IMR-90 (cell line): ENCODE results near the gene MAS1. TPM values are rescaled to one million over a fixed set of nuclear protein-coding genes. Genes with fewer than 3 reads are reported as not detected.

Experiments
- ATAC-seq: fragments of 200-7000 bp; cut with Tn5 transposase; 2 replicates; pipeline ENCODE4 v1.9.1; 2020; ENCODE audit warnings: low read depth, mild to moderate bottlenecking, moderate library complexity
- BruUV-seq: library from RNA; stranded (reverse); fragments of 400-500 nt; replicated peaks from 2 replicates; lab custom pipeline; 2021; lab: Mats Ljungman, UMichigan
- CTCF ChIA-PET: fragments of 300-600 bp; formaldehyde crosslinking; extraction: SDS; loops from one replicate; lab custom pipeline; 2021; ENCODE audit warnings: antibody characterized with exemption; lab: Yijun Ruan, JAX
- POLR2A ChIA-PET: fragments of 300-600 bp; sonication (Branson Sonifier 250); formaldehyde crosslinking; loops from one replicate; lab custom pipeline; 2022; ENCODE audit warnings: antibody characterized with exemption; ENCODE audit not compliant: unreplicated experiment; lab: Charles Lee
- DNase-seq: peaks from one replicate; pipeline ENCODE4 v3.0.0; 2013
- H2AFZ ChIP-seq: replicated peaks from 2 replicates; pipeline ENCODE3; 2013; ENCODE audit warnings: low read length, mild to moderate bottlenecking; ENCODE audit not compliant: poor library complexity
- H2AK5ac ChIP-seq: 2 replicates; pipeline ENCODE4 v1.6.1; 2013; ENCODE audit warnings: low read depth, low read length, inconsistent platforms
- H2AK9ac ChIP-seq: replicated peaks from 2 replicates; pipeline ENCODE3; 2013; ENCODE audit warnings: mild to moderate bottlenecking, low read depth, low read length, moderate library complexity; ENCODE audit not compliant: poor library complexity
- H2BK120ac ChIP-seq: 2 replicates; pipeline ENCODE4 v1.6.1; 2013; ENCODE audit warnings: low read depth, low read length, inconsistent platforms
- H2BK15ac ChIP-seq: 3 replicates; pipeline ENCODE4 v1.6.1; 2013; ENCODE audit warnings: low read depth, low read length, inconsistent platforms
- H2BK20ac ChIP-seq: 2 replicates; pipeline ENCODE4 v1.6.1; 2013; ENCODE audit warnings: low read depth, mild to moderate bottlenecking, inconsistent platforms, low read length, moderate library complexity
- H2BK5ac ChIP-seq: 2 replicates; pipeline ENCODE4 v1.6.1; 2013; ENCODE audit warnings: mild to moderate bottlenecking, low read depth, low read length, inconsistent platforms; ENCODE audit not compliant: poor library complexity, severe bottlenecking
- H3K14ac ChIP-seq: replicated peaks from 2 replicates; pipeline ENCODE4 v1.6.1; 2013; ENCODE audit warnings: low read depth, low read length, inconsistent platforms
- H3K18ac ChIP-seq: 2 replicates; pipeline ENCODE4 v1.6.1; 2013; ENCODE audit warnings: low read depth, low read length, control low read depth
- H3K23ac ChIP-seq: 2 replicates; pipeline ENCODE4 v1.6.1; 2013; ENCODE audit warnings: low read depth, low read length, inconsistent platforms
- H3K27ac ChIP-seq: 2 replicates; pipeline ENCODE4 v1.5.1; 2013; ENCODE audit warnings: mild to moderate bottlenecking, control low read depth, low read length; ENCODE audit not compliant: insufficient read depth
- H3K27me3 ChIP-seq: 2 replicates; pipeline ENCODE4 v1.6.1; 2013; ENCODE audit warnings: low read length; ENCODE audit not compliant: control insufficient read depth, insufficient read depth
- H3K36me3 ChIP-seq: 2 replicates; pipeline ENCODE4 v1.6.1; 2013; ENCODE audit warnings: low read length, mixed read lengths; ENCODE audit not compliant: control insufficient read depth, insufficient read depth
- H3K4ac ChIP-seq: 2 replicates; pipeline ENCODE4 v1.6.1; 2013; ENCODE audit warnings: low read depth, low read length, inconsistent platforms
- H3K4me1 ChIP-seq: 2 replicates; pipeline ENCODE4 v1.6.1; 2013; ENCODE audit warnings: low read length, mixed read lengths; ENCODE audit not compliant: control insufficient read depth, insufficient read depth
- H3K4me2 ChIP-seq: 2 replicates; pipeline ENCODE4 v1.6.1; 2013; ENCODE audit warnings: low read depth, mild to moderate bottlenecking, control low read depth, low read length, moderate library complexity
- H3K4me3 ChIP-seq: 2 replicates; pipeline ENCODE4 v1.5.1; 2013; ENCODE audit warnings: low read depth, mild to moderate bottlenecking, control low read depth, low read length, moderate library complexity; ENCODE audit not compliant: insufficient read depth
- H3K56ac ChIP-seq: 2 replicates; pipeline ENCODE4 v1.6.1; 2013; ENCODE audit warnings: low read length, inconsistent platforms; ENCODE audit not compliant: insufficient read depth; ENCODE audit errors: extremely low read depth
- H3K79me1 ChIP-seq, 2 experiments: 2 replicates each; pipeline ENCODE4 v1.6.1; 2013; ENCODE audit warnings: low read length in 2 of 2, inconsistent platforms in 1 of 2, low read depth in 1 of 2
- H3K9ac ChIP-seq: 2 replicates; pipeline ENCODE4 v1.6.1; 2013; ENCODE audit warnings: low read depth, low read length, control low read depth
- H3K9me1 ChIP-seq: 2 replicates; pipeline ENCODE4 v1.6.1; 2013; ENCODE audit warnings: low read length, inconsistent platforms; ENCODE audit not compliant: insufficient read depth
- H3K9me3 ChIP-seq: 2 replicates; pipeline ENCODE4 v1.6.1; 2013; ENCODE audit warnings: low read length; ENCODE audit not compliant: control insufficient read depth, insufficient read depth
- H4K20me1 ChIP-seq: 2 replicates; pipeline ENCODE4 v1.6.1; 2013; ENCODE audit warnings: low read length, inconsistent platforms; ENCODE audit not compliant: insufficient read depth
- H4K5ac ChIP-seq: 2 replicates; pipeline ENCODE4 v1.6.1; 2013; ENCODE audit warnings: mild to moderate bottlenecking, low read depth, low read length, control low read depth
- H4K8ac ChIP-seq, 2 experiments: 2 replicates each; pipeline ENCODE4 v1.6.1; 2013; ENCODE audit warnings: low read depth in 2 of 2, low read length in 2 of 2, control low read depth in 1 of 2, inconsistent platforms in 1 of 2
- H4K91ac ChIP-seq: 2 replicates; pipeline ENCODE4 v1.6.1; 2013; ENCODE audit warnings: low read depth, low read length, inconsistent platforms; ENCODE audit not compliant: insufficient read depth
- BHLHE40 ChIP-seq: fragments of 150-350 bp; IDR thresholded peaks from 2 replicates; pipeline ENCODE4 v1.6.1; 2016; ENCODE audit warnings: mild to moderate bottlenecking, low read depth, low read length
- CTCF ChIP-seq: conservative IDR thresholded peaks from 2 replicates; pipeline ENCODE4 v1.5.1; 2012; ENCODE audit warnings: mild to moderate bottlenecking, low read depth, low read length, improper control_type of control experiment
- MAFK ChIP-seq: IDR thresholded peaks from 2 replicates; pipeline ENCODE4 v1.6.1; 2012; ENCODE audit warnings: low read depth, low read length, improper control_type of control experiment
- MAZ ChIP-seq: IDR thresholded peaks from 2 replicates; pipeline ENCODE4 v1.6.1; 2012; ENCODE audit warnings: low read depth, mild to moderate bottlenecking, low read length, improper control_type of control experiment, moderate library complexity, borderline replicate concordance
- POLR2A ChIP-seq: IDR thresholded peaks from 2 replicates; pipeline ENCODE4 v1.6.1; 2012; ENCODE audit warnings: mild to moderate bottlenecking, low read depth, low read length
- RFX5 ChIP-seq: IDR thresholded peaks from 2 replicates; pipeline ENCODE4 v1.8.0; 2012; ENCODE audit warnings: low read depth, mild to moderate bottlenecking, low read length, moderate library complexity
- WGBS, 2 experiments: methylation state at CpG; one replicate each; pipeline versions ENCODE4 v1.1.5 to v1.1.7; 2013; ENCODE audit warnings: missing lambda C conversion rate in 2 of 2; ENCODE audit not compliant: insufficient read length in 1 of 2; ENCODE audit errors: extremely low coverage in 2 of 2; 5-methylcytosine and 5-hydroxymethylcytosine counted together
- dilution Hi-C: fragments of 300-500 bp; cut with HindIII; formaldehyde crosslinking; loops from one replicate; pipeline ENCODE4 v1.14.3; 2018; ENCODE audit warnings: low sequenced_read_pairs; ENCODE audit not compliant: unreplicated experiment
- in situ Hi-C: fragments of 300-500 bp; cut with MboI; formaldehyde crosslinking; loops from 3 replicates; pipeline ENCODE4 v1.14.3; 2019; ENCODE audit warnings: low sequenced_read_pairs, inconsistent platforms, mixed read lengths
- intact Hi-C: fragments of 100-400 bp; cut with micrococcal nuclease; formaldehyde crosslinking; loops from 2 replicates; pipeline ENCODE4 v1.10.0; 2022
- polyA plus RNA-seq, 3 experiments: library from polyadenylated mRNA; depleted of rRNA; stranded (reverse); fragments of >200 nt; gene quantifications; 2 replicates each; pipeline ENCODE4 v1.2.3, GENCODE V29; 2012; ENCODE audit warnings: low replicate concordance in 1 of 3
- total RNA-seq: library from RNA; depleted of rRNA; stranded (reverse); fragments of >200 nt; gene quantifications from 2 replicates; pipeline ENCODE4 v1.2.3, GENCODE V29; 2012

MAS1 gene
- total and polyA plus RNA-seq, 2 of the 4 experiments (the other 2 are of a cell fraction), result under 0.01 TPM; not detected in 1

DNA sequence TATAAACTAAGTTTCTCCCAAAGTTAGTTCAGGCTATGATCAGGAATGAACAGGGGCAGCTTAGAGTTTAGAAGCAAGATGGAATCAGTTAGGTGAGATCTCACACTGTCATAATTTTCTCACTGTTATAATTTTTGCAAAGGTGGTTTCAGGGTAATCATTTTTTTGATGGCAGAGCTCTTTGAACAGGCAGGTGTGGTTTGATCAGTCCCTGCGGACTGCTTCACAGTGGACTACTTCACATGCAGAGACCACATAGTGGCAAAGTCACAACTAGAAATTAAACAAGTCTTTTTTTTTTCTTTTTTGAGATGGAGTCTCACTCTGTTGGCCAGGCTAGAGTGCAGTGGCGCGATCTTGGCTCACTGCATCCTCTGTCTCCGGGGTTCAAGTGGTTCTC lies 6.8 kb downstream of the MAS1 start:
- Histone ChIP-seq H3K4me2 (no peak overlapping the region), H3K4ac (no peak overlapping the region), H3K4me1 (peaks cover 8% of the 10 kb centered on the region), H3K27ac (no peak overlapping the region), H4K20me1 (no peaks in the 10 kb centered on the region; the same call in 1 of the 2 replicates), H3K27me3 (peaks cover 17% of the 10 kb centered on the region), H2AK5ac (no peak overlapping the region), H3K56ac (no peak overlapping the region), H3K9me3 (no peaks in the 10 kb centered on the region), H2AK9ac (no peak overlapping the region), H2BK20ac (no peak overlapping the region), H2BK120ac (no peak overlapping the region), H2AFZ (no peak overlapping the region), H2BK15ac (no peak overlapping the region), H3K18ac (no peak overlapping the region), H3K14ac (no peak overlapping the region), H4K91ac (no peak overlapping the region), H3K36me3 (no peaks in the 10 kb centered on the region), H3K9ac (no peak overlapping the region), H3K23ac (no peak overlapping the region), H4K5ac (no peak overlapping the region), H3K4me3 (no peak overlapping the region), H3K79me1 (no peaks in the 10 kb centered on the region), H2BK5ac (no peak overlapping the region), H4K8ac (no peak overlapping the region), H3K9me1 (peaks cover 6% of the 10 kb centered on the region)
- WGBS, 2 experiments, result no CpG with 5 or more reads among the region's 4 CpGs
- intact Hi-C loops, result no loop called here
- TF ChIP-seq MAZ (no peak), CTCF (no peak), POLR2A (no peak), RFX5 (no peak), MAFK (no peak), BHLHE40 (no peak)
- POLR2A ChIA-PET, result no interaction called here
- no TSS peak for BruUV-seq
- in situ Hi-C loops, result no loop called here
- dilution Hi-C loops, result no loop called here
- ATAC-seq (no peak), DNase-seq (no peak)
- CTCF ChIA-PET, result no interaction called here
